Colonic mucosa (tissue), 4 donors: ENCODE data around the gene TLL1. TPM values are rescaled to one million over a fixed set of nuclear protein-coding genes. Genes with fewer than 3 reads are reported as not detected.

ENCODE experiments used
- DNase-seq: peaks from one replicate; pipeline ENCODE4 v3.0.0-alpha.2; 2020
- H3K27ac ChIP-seq: fragments of 200-600 bp; one replicate; pipeline ENCODE4 v1.8.0; 2021
- H3K27me3 ChIP-seq: fragments of 200-600 bp; one replicate; pipeline ENCODE4 v1.8.0; 2021
- H3K36me3 ChIP-seq: fragments of 200-600 bp; one replicate; pipeline ENCODE4 v1.8.0; 2021
- H3K4me1 ChIP-seq: fragments of 200-600 bp; one replicate; pipeline ENCODE4 v1.8.0; 2021; ENCODE audit warnings: mild to moderate bottlenecking
- H3K4me3 ChIP-seq: fragments of 200-600 bp; one replicate; pipeline ENCODE4 v1.8.0; 2021
- H3K9ac ChIP-seq, 2 donors: one replicate each; pipeline ENCODE4 v1.7.0; 2013; ENCODE audit warnings: control low read depth in 2 of 2, low read depth in 2 of 2, low read length in 2 of 2
- H3K9me3 ChIP-seq: fragments of 200-600 bp; one replicate; pipeline ENCODE4 v1.8.0; 2021
- intact Hi-C: fragments of 100-400 bp; cut with DNase I; formaldehyde crosslinking; loops from one replicate; pipeline ENCODE4 v1.14.1; 2022
- total RNA-seq, 2 donors: library from RNA; stranded (reverse); fragmentation: NEBNext Ultra II Directional in 1 of 2; extraction: Animal tissue kit (Norgen Biotek cat#: 25700) in 1 of 2; gene quantifications; one replicate each; pipeline ENCODE4 v1.2.1, GENCODE V29; 2021
- TF ChIP-seq, protein P1 (sequence below): fragments of 200-600 bp; IDR thresholded peaks from one replicate; pipeline ENCODE4 v1.8.0; 2022; ENCODE audit warnings: antibody characterized with exemption, mild to moderate bottlenecking
- donor health status: healthy.
- donor health status: DM: no; HTN: no; CAD: no.
- donor health status: DM: no; HTN: no; CAD: no.

Gene TLL1
- total RNA-seq, 2 donors from 2014 or later = 2.4 to 3.4 TPM

GRCh38 chr4:165928601-165929000 is 55.6 kb downstream of the TLL1 start:
- Histone ChIP-seq H3K27me3 (no peaks in the 10 kb centered on the region), H3K9ac (no peak overlapping the region), H3K4me1 (no peaks in the 10 kb centered on the region), H3K27ac (no peak overlapping the region), H3K9me3 (no peaks in the 10 kb centered on the region), H3K4me3 (no peak overlapping the region), H3K36me3 (no peaks in the 10 kb centered on the region)
- intact Hi-C loops = no loop called here
- TF ChIP-seq, protein P1, sequence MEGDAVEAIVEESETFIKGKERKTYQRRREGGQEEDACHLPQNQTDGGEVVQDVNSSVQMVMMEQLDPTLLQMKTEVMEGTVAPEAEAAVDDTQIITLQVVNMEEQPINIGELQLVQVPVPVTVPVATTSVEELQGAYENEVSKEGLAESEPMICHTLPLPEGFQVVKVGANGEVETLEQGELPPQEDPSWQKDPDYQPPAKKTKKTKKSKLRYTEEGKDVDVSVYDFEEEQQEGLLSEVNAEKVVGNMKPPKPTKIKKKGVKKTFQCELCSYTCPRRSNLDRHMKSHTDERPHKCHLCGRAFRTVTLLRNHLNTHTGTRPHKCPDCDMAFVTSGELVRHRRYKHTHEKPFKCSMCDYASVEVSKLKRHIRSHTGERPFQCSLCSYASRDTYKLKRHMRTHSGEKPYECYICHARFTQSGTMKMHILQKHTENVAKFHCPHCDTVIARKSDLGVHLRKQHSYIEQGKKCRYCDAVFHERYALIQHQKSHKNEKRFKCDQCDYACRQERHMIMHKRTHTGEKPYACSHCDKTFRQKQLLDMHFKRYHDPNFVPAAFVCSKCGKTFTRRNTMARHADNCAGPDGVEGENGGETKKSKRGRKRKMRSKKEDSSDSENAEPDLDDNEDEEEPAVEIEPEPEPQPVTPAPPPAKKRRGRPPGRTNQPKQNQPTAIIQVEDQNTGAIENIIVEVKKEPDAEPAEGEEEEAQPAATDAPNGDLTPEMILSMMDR = no peak
- no peak for DNase-seq

GRCh38 chr4:165929662-165930061 is 56.6 kb downstream of the TLL1 start:
- no peak overlapping the region for H3K9ac ChIP-seq
- no peak overlapping the region for H3K27ac ChIP-seq
- H3K4me1 ChIP-seq = no peaks in the 10 kb centered on the region
- DNase-seq = no peak
- no peak overlapping the region for H3K4me3 ChIP-seq
- no peaks in the 10 kb centered on the region for H3K27me3 ChIP-seq
- H3K9me3 ChIP-seq = no peaks in the 10 kb centered on the region
- no peaks in the 10 kb centered on the region for H3K36me3 ChIP-seq
- TF ChIP-seq, protein P1 = no peak
- intact Hi-C loops = no loop called here

- intact Hi-C loops = no loop called here
- H3K36me3 ChIP-seq = no peaks in the 10 kb centered on the region
- no peak overlapping the region for H3K27ac ChIP-seq
- H3K9ac ChIP-seq = no peak overlapping the region
- H3K27me3 ChIP-seq = no peaks in the 10 kb centered on the region
- H3K4me1 ChIP-seq = no peaks in the 10 kb centered on the region
- TF ChIP-seq, protein P1 = no peak
- DNase-seq = no peak
- H3K4me3 ChIP-seq = no peak overlapping the region
- H3K9me3 ChIP-seq = no peaks in the 10 kb centered on the region
Measured at GRCh38 chr4:165931741-165932140, 58.7 kb downstream of the TLL1 start.

DNA sequence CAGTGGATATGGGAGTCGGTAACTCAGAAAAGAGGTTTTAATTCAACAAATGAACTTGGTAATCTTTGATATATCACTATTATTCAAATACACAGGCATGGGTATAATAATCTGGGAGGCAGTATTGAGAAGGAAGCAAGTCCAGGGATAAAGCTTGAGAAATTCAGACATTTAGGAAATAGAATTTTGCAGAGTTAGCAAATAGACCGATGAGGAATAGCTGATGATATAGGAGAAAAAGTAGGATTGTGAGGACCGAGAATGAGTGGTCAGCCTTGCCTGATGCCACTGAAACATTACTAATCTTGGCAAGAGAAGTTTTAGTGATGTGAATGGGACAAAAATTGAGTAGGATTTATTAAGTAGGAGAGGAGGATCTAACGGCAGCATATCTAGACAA is 71.9 kb downstream of the TLL1 start:
- Histone ChIP-seq H3K4me1 (no peaks in the 10 kb centered on the region), H3K4me3 (no peak overlapping the region), H3K36me3 (no peaks in the 10 kb centered on the region), H3K9me3 (no peaks in the 10 kb centered on the region), H3K27me3 (no peaks in the 10 kb centered on the region), H3K27ac (no peak overlapping the region), H3K9ac (no peak overlapping the region)
- intact Hi-C loops = no loop called here
- TF ChIP-seq, protein P1 = no peak
- no peak for DNase-seq

DNA sequence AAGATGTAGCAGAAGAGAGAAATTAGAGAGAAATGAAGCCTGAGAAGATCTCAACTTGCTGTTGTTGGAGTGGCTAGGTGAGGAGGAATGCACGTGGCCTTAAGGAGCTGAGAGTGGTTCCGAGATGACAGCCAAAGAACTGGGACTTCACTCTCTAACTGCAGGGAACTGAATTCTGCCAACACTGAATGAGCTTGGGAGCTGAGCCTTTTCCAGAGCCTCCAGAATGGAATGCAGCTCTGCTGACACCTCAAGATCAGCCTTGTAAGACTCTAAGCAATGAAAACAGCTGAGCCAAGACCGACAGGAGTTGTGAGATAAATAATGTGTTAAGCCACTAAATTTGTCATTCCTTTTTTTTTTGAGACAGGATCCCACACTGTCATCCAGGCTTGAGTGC is 73.0 kb downstream of the TLL1 start:
- Histone ChIP-seq H3K4me3 (no peak overlapping the region), H3K36me3 (no peaks in the 10 kb centered on the region), H3K9me3 (no peaks in the 10 kb centered on the region), H3K27ac (no peak overlapping the region), H3K4me1 (no peaks in the 10 kb centered on the region), H3K27me3 (no peaks in the 10 kb centered on the region), H3K9ac (no peak overlapping the region)
- TF ChIP-seq, protein P1 = no peak
- intact Hi-C loops = no loop called here
- DNase-seq = no peak

DNA sequence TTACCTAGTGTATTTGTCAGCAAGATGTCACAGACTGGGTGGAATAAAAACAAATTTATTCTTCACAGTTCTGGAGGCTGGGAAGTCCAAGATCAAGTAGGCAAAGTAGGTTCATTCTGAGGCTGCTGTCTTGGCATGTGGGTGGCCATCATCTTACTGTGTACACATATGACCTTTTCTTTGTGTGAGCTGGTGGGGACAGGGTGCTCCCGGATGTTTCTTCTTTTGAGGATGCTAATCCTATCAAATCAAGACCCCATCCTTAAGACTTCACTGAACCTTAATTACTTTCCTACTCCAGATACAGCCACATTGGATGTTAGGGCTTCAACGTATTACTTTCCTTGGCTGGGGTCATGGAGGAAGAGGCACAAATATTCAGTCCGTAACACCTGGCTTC is 74.0 kb downstream of the TLL1 start:
- Histone ChIP-seq H3K4me3 (no peak overlapping the region), H3K27ac (no peak overlapping the region), H3K27me3 (no peaks in the 10 kb centered on the region), H3K9ac (no peak overlapping the region), H3K36me3 (no peaks in the 10 kb centered on the region), H3K4me1 (no peaks in the 10 kb centered on the region), H3K9me3 (no peaks in the 10 kb centered on the region)
- TF ChIP-seq, protein P1 = no peak
- DNase-seq = no peak
- intact Hi-C loops = no loop called here
